Stimulated activated CD4-positive, alpha-beta T cell treated with anti-CD3 and anti-CD28 coated beads, Interleukin-2, amount 100 ng/mL, for 48 hours (primary cell): Measurements from ENCODE around the gene TMOD2.

ENCODE experiments used
- DNase-seq, 2 donors: peaks; one replicate each; pipeline ENCODE4 v3.0.0-alpha.2; 2020

Gene TMOD2

GRCh38 chr15:51736751-51737521 lies 14.5 kb upstream of the TMOD2 start:
- DNase-seq = peak; percentile 43 to 44

- peak; percentile 45 to 56 for DNase-seq
Measured at GRCh38 chr15:51737522-51738305, 13.7 kb upstream of the TMOD2 start, which contains the start of gene LYSMD2. LYSMD2 (minus strand) TSS chr15:51737655; CDS start chr15:51737622, 33 bp downstream.

- no peak for DNase-seq
Measured at GRCh38 chr15:51738553-51738952, 12.8 kb upstream of the TMOD2 start.

- no peak for DNase-seq
Measured at GRCh38 chr15:51739061-51739712, 12.2 kb upstream of the TMOD2 start.

- no peak for DNase-seq
Measured at GRCh38 chr15:51749307-51749706, 2.1 kb upstream of the TMOD2 start.

GRCh38 chr15:51750186-51750585 lies 1.2 kb upstream of the TMOD2 start:
- no peak for DNase-seq

- DNase-seq = no peak
Measured at GRCh38 chr15:51751697-51752683, 593 bp downstream of the TMOD2 start.

- no peak for DNase-seq
Measured at GRCh38 chr15:51752888-51753287, 1.5 kb downstream of the TMOD2 start.

GRCh38 chr15:51754267-51754666 lies 2.9 kb downstream of the TMOD2 start:
- no peak for DNase-seq

GRCh38 chr15:51755790-51756189 lies 4.4 kb downstream of the TMOD2 start:
- DNase-seq = no peak

GRCh38 chr15:51756482-51756881 lies 5.1 kb downstream of the TMOD2 start:
- no peak for DNase-seq

GRCh38 chr15:51757450-51757849 lies 6.1 kb downstream of the TMOD2 start:
- no peak for DNase-seq

- DNase-seq = no peak
Measured at GRCh38 chr15:51758645-51759044, 7.2 kb downstream of the TMOD2 start.

- no peak for DNase-seq
Measured at GRCh38 chr15:51759557-51760070, 8.2 kb downstream of the TMOD2 start.

GRCh38 chr15:51760805-51761204 lies 9.4 kb downstream of the TMOD2 start:
- DNase-seq = no peak

- no peak for DNase-seq
Measured at GRCh38 chr15:51765751-51766150, 14.4 kb downstream of the TMOD2 start.

GRCh38 chr15:51766341-51766740 lies 14.9 kb downstream of the TMOD2 start:
- DNase-seq = no peak

- no peak for DNase-seq
Measured at GRCh38 chr15:51768018-51768417, 16.6 kb downstream of the TMOD2 start.

GRCh38 chr15:51770902-51771301 lies 19.5 kb downstream of the TMOD2 start:
- no peak for DNase-seq

- DNase-seq = no peak
Measured at GRCh38 chr15:51771773-51772172, 20.4 kb downstream of the TMOD2 start.

GRCh38 chr15:51774916-51775315 lies 23.5 kb downstream of the TMOD2 start:
- DNase-seq = no peak
